Stimulated activated CD4-positive, alpha-beta T cell treated with anti-CD3 and anti-CD28 coated beads, Interleukin-2, amount 100 ng/mL, for 4 hours (primary cell): ENCODE results near the gene AIDA.

ENCODE experiments used
- DNase-seq: peaks from one replicate; pipeline ENCODE4 v3.0.0-alpha.2; 2020; ENCODE audit warnings: low read depth

The AIDA gene

GRCh38 chr1:222652676-222653075, 59.6 kb downstream of the AIDA start:
- no peak for DNase-seq

GRCh38 chr1:222644636-222644980, 67.7 kb downstream of the AIDA start:
- DNase-seq, result no peak

- peak; percentile 95 for DNase-seq
Observed at GRCh38 chr1:222643938-222644635, 68.2 kb downstream of the AIDA start.

- no peak for DNase-seq
Observed at GRCh38 chr1:222643606-222643937, 68.7 kb downstream of the AIDA start.

- no peak for DNase-seq
Observed at GRCh38 chr1:222642468-222642867, 69.8 kb downstream of the AIDA start.

GRCh38 chr1:222641269-222641948, 70.9 kb downstream of the AIDA start:
- no peak for DNase-seq

GRCh38 chr1:222634180-222635013, 77.9 kb downstream of the AIDA start:
- DNase-seq, result peak; percentile 68

GRCh38 chr1:222632749-222633148, 79.5 kb downstream of the AIDA start:
- DNase-seq, result no peak

GRCh38 chr1:222631611-222632208, 80.6 kb downstream of the AIDA start:
- DNase-seq, result no peak

DNA sequence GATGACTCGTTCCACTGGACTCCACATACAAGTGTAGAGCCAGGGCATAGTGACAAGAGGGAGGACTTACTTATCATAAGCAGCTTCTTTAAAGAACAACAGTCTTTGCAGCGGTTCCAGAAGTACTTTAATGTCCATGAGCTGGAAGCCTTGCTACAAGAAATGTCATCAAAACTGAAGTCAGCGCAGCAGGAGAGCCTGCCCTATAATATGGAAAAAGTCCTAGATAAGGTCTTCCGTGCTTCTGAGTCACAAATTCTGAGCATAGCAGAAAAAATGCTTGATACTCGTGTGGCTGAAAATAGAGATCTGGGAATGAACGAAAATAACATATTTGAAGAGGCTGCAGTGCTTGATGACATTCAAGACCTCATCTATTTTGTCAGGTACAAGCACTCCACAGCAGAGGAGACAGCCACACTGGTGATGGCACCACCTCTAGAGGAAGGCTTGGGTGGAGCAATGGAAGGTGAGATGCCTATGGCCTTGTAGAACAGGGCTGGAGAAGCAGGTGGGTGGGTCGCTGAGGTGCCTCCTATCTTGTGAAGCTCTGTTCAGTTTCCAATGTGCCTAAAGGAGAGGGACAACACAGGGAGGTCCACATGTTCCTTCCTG, 82.3 kb downstream of the AIDA start:
- DNase-seq, result no peak

DNA sequence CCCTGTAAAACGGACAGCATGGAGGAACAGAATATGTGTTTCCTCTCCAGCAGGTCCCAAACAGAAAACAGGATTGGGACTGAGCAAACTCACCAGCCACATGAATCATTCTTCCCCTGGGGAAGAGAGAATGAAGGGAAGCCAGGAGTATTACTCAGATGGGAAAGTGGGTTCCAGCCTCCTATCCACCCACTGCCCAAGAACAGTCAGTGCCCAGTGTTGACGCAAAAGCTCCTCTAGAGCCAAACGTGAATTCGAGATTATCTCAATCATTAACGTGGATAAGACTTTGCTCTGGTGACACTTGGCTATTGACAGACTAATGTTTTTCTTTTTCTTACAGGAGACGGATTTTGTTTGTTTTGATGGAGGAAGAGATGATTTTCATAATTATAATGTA, 85.1 kb downstream of the AIDA start:
- no peak for DNase-seq

DNA sequence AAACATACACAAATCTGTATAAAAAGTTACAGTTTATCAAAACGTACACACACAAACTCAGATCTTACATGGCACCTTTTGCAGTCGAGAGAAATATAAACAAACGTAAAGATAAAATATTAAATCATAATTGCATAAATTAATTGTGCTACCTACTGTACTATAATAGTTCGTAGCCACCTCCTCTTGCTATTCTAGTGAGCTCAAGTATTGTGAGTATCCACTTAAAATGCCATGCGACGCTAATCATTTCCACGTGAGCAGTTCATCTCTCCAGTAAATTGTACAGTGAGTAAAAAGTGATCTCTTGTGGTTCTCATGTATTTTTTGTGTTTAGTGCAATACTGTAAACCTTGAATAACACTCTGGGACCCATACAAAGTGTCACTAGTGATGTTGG, 88.1 kb downstream of the AIDA start:
- DNase-seq, result no peak

- no peak for DNase-seq
Observed at GRCh38 chr1:222623458-222623857, 88.8 kb downstream of the AIDA start.

DNA sequence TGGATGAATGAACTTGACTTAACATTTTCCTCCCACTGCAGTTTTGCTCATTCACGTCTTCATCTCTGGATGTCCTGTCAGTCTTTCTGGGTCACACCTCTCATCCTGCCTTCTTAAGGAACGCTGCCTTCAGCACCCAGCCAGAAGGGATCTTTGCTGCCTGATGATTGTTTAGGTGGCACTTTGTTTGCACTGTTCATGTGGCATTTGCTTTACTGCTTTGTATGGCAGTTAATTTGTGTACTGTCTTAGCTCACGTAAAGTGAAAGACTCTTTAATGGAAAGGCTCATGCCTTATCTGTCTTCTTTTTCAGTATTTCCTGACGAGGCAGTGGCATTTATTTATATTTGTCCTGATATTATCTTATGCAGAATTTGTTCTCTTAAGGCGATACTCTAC, 89.5 kb downstream of the AIDA start:
- no peak for DNase-seq

DNA sequence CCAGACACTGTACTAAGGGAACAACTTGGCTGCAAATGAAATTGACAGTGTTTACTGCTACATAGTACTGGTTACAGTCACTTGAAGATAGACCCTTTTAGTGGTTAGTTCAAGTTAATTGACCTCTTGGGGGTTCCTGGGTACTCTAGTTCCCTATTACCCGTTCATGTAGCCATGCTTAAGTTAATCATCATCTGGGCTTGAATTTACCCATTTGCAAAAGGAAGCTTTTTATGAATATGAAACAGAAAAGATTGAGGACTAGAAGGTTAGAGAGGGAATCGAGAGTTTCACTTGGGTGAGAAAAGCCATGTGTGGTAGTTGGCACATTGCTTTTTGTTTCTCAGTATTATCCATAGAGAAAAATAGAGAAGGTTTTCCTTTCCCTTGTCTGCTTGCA, 91.7 kb downstream of the AIDA start:
- DNase-seq, result no peak

- DNase-seq, result no peak
Observed at GRCh38 chr1:222618880-222619596, 93.3 kb downstream of the AIDA start.
